Hepatocyte (in vitro differentiated cells): ENCODE results near the gene DNAJC21. TPM values are rescaled to one million over a fixed set of nuclear protein-coding genes. Genes with fewer than 3 reads are reported as not detected.
A peak's percentile ranks its signal among the peaks of the same experiment; 100 is the strongest.

ENCODE experiments used
- DNase-seq: peaks from one replicate; pipeline ENCODE4 v3.0.0-alpha.2; 2016; ENCODE audit warnings: low spot score
- H2AFZ ChIP-seq: fragments of 200-600 bp; sonication (generic); 2 replicates; pipeline ENCODE4 v1.6.0; 2016; ENCODE audit warnings: antibody characterized with exemption, mild to moderate bottlenecking
- H3K27ac ChIP-seq: fragments of 200-600 bp; sonication (generic); 2 replicates; pipeline ENCODE4 v1.5.1; 2016; ENCODE audit warnings: mild to moderate bottlenecking
- H3K27me3 ChIP-seq: fragments of 200-600 bp; sonication (generic); 2 replicates; pipeline ENCODE4 v1.6.1; 2016
- H3K36me3 ChIP-seq: fragments of 200-600 bp; sonication (generic); replicated peaks from 2 replicates; pipeline ENCODE4 v1.5.1; 2016; ENCODE audit warnings: low read depth; ENCODE audit not compliant: insufficient read depth
- H3K4me1 ChIP-seq: fragments of 200-600 bp; sonication (generic); 2 replicates; pipeline ENCODE4 v1.5.1; 2016; ENCODE audit warnings: mild to moderate bottlenecking, moderate library complexity; ENCODE audit not compliant: insufficient read depth
- H3K4me2 ChIP-seq: fragments of 200-600 bp; sonication (generic); 2 replicates; pipeline ENCODE4 v1.6.0; 2016
- H3K4me3 ChIP-seq: fragments of 200-600 bp; sonication (generic); 2 replicates; pipeline ENCODE4 v1.5.1; 2016; ENCODE audit warnings: mild to moderate bottlenecking
- H3K79me2 ChIP-seq: fragments of 200-600 bp; sonication (generic); 2 replicates; pipeline ENCODE4 v1.6.0; 2017; ENCODE audit warnings: mild to moderate bottlenecking
- H3K9me2 ChIP-seq: fragments of 200-600 bp; sonication (generic); replicated peaks from 2 replicates; pipeline ENCODE4 v1.6.0; 2017; ENCODE audit warnings: mild to moderate bottlenecking; ENCODE audit not compliant: insufficient read depth
- H3K9me3 ChIP-seq: fragments of 200-600 bp; sonication (generic); 2 replicates; pipeline ENCODE4 v1.5.1; 2016; ENCODE audit warnings: low read depth, mild to moderate bottlenecking
- H4K20me1 ChIP-seq: fragments of 200-600 bp; sonication (generic); 2 replicates; pipeline ENCODE4 v1.6.0; 2016; ENCODE audit warnings: mild to moderate bottlenecking; ENCODE audit not compliant: insufficient read depth, poor library complexity, severe bottlenecking
- EZH2 ChIP-seq: fragments of 200-600 bp; sonication (generic); IDR thresholded peaks from 2 replicates; pipeline ENCODE4 v1.6.1; 2016; ENCODE audit warnings: antibody characterized with exemption, mild to moderate bottlenecking, borderline replicate concordance
- EZH2phosphoT487 ChIP-seq: fragments of 200-600 bp; sonication (generic); IDR thresholded peaks from one replicate; pipeline ENCODE4 v1.6.1; 2018; ENCODE audit warnings: antibody characterized with exemption, mild to moderate bottlenecking, low read depth, moderate library complexity; ENCODE audit not compliant: unreplicated experiment, severe bottlenecking
- WGBS: methylation state at CpG from one replicate; pipeline ENCODE4 v1.1.6; 2016; ENCODE audit warnings: low lambda C conversion rate; ENCODE audit errors: missing lambda C conversion rate; 5-methylcytosine and 5-hydroxymethylcytosine counted together
- polyA plus RNA-seq: library from polyadenylated mRNA; unstranded; fragments of >200 nt; fragmentation: Nextera tagmentation; extraction: Ambion mirVana; gene quantifications from 2 replicates; pipeline ENCODE4 v1.2.1, GENCODE V29; 2016
- total RNA-seq: library from RNA; depleted of rRNA; stranded (reverse); fragments of >200 nt; gene quantifications from 2 replicates; pipeline ENCODE4 v1.2.3, GENCODE V29; 2014
- TF ChIP-seq, protein P1 (sequence below): fragments of 200-600 bp; sonication (generic); IDR thresholded peaks from 2 replicates; pipeline ENCODE4 v1.5.1; 2016; ENCODE audit warnings: antibody characterized with exemption, mild to moderate bottlenecking; ENCODE audit not compliant: poor library complexity

DNAJC21 gene
- total RNA-seq (37.3 and 39.5 TPM in 2 replicates), polyA plus RNA-seq (29.1 and 40.0 TPM in 2 replicates)

DNA sequence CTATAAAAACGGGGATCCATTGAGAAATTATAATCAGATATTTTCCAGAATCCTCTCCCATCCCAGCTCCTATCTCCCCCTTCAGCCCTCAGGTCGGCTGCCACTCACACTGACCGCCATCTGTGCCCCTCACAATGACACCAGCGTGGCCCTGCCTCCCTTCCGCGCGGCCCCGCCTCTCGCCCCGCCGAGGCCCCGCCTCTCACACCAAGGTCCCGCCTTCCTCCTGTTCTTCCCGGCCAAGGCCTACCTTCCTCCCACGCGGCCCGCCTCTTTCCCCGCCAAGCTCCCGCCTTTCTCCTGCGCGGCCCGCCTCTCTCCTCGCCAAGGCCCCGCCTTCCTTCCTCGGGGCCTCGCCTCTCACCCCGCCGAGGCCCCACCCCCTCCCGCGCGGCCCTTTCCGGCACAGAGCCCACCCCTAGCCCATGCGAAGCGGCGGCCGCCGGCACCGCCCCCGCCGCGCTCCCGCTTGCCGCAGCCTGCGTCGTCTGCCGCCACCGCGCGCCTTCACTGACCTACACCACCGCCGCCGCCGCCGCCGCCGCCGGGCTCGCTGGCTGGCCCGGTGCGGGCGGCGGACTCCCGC is at the start of gene DNAJC21:
Gene DNAJC21, plus strand, starts transcription at position 426 of the 586 bp plus-strand sequence. CDS start 261 bp downstream, outside the sequence.
- Histone ChIP-seq H4K20me1 (peaks cover 9% of the 10 kb centered on the region), H3K4me1 (peaks cover 13% of the 10 kb centered on the region), H3K4me3 (peak within 1 kb of the TSS; percentile 64), H3K27ac (peak within 1 kb of the TSS; percentile 99), H2AFZ (peak within 1 kb of the TSS; percentile 71), H3K4me2 (peak within 1 kb of the TSS; percentile 84), H3K36me3 (no peaks in the 10 kb centered on the region), H3K9me2 (no peaks in the 10 kb centered on the region), H3K9me3 (no peaks in the 10 kb centered on the region), H3K27me3 (no peaks in the 10 kb centered on the region), H3K79me2 (peaks cover 47% of the 10 kb centered on the region)
- DNase-seq: peak; percentile 99
- TF ChIP-seq EZH2phosphoT487 (no peak), EZH2 (no peak)
- TF ChIP-seq, protein P1, sequence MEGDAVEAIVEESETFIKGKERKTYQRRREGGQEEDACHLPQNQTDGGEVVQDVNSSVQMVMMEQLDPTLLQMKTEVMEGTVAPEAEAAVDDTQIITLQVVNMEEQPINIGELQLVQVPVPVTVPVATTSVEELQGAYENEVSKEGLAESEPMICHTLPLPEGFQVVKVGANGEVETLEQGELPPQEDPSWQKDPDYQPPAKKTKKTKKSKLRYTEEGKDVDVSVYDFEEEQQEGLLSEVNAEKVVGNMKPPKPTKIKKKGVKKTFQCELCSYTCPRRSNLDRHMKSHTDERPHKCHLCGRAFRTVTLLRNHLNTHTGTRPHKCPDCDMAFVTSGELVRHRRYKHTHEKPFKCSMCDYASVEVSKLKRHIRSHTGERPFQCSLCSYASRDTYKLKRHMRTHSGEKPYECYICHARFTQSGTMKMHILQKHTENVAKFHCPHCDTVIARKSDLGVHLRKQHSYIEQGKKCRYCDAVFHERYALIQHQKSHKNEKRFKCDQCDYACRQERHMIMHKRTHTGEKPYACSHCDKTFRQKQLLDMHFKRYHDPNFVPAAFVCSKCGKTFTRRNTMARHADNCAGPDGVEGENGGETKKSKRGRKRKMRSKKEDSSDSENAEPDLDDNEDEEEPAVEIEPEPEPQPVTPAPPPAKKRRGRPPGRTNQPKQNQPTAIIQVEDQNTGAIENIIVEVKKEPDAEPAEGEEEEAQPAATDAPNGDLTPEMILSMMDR: no peak
- WGBS: 5% methylated on average over 19 of the region's 63 CpGs

DNA sequence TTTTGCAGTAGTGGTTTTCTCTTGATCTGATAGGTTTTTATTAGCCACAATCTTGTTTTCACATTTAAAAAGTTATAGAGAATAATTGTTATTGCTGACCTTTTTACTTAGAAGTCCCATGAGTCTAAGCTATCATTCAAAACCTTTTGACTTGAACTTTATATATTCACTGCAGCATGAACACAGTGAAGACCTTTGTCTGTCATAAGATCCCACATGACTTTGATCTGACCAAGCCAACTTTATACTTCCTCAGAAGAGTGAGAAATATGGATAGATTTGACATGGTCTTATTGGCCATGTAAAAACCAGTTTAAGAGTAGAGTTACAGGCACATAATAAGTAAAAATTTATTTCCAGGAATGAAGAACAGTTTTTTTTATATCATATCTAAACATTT is 48.1 kb upstream of the DNAJC21 start:
- no peak for DNase-seq
- no peaks in the 10 kb centered on the region for H4K20me1 ChIP-seq
- no peak overlapping the region for H3K27ac ChIP-seq
- H3K4me2 ChIP-seq: no peak overlapping the region
- no peaks in the 10 kb centered on the region for H3K27me3 ChIP-seq
- H3K9me2 ChIP-seq: no peaks in the 10 kb centered on the region
- H3K4me3 ChIP-seq: no peak overlapping the region
- H2AFZ ChIP-seq: no peak overlapping the region
- no peak for TF ChIP-seq EZH2phosphoT487
- TF ChIP-seq EZH2: no peak
- TF ChIP-seq, protein P1: no peak
- H3K36me3 ChIP-seq: no peaks in the 10 kb centered on the region
- H3K79me2 ChIP-seq: no peaks in the 10 kb centered on the region
- no peaks in the 10 kb centered on the region for H3K9me3 ChIP-seq
- H3K4me1 ChIP-seq: no peaks in the 10 kb centered on the region

DNA sequence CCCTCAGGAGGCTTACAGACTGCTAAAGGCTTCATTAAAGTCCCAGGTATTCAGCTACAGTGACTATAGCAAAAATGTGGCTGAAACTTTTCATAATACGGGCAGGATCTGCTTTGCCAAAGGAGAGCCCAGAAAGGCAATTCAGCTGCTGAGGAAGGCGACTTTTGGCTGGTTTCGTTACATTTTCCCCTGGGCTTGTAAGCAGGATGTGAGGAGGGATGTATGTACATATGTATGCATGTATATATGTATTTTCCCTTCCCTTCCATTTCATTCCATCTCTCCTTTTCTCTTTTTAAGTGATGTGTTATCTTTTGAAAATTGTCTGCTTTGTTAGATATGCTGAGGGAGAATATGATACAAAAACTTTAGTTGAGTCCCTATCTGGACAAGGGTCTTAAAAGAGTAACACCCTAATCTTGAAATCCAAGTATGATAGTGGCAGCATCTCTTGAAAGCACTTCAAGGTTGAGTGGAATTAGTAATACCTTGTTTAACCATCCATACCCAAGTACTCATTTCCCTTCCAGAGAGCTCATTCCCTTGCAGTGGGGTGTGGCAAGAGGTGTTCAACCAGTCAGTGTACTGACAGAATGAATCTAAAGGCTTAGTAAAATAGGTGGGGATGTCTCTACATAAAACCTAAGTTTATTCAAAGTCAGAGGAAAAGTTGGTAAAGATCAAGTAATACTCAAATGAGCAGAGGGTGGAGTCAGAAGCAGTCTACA is 42.8 kb upstream of the DNAJC21 start:
- Histone ChIP-seq H3K4me1 (peaks cover 4% of the 10 kb centered on the region), H3K9me3 (no peaks in the 10 kb centered on the region), H3K27me3 (no peaks in the 10 kb centered on the region), H3K36me3 (no peaks in the 10 kb centered on the region), H2AFZ (no peak overlapping the region), H3K4me3 (no peak overlapping the region), H3K9me2 (no peaks in the 10 kb centered on the region), H3K27ac (no peak overlapping the region), H4K20me1 (no peaks in the 10 kb centered on the region), H3K79me2 (no peaks in the 10 kb centered on the region), H3K4me2 (no peak overlapping the region)
- WGBS: 94% methylated on average over 3 of the region's 3 CpGs
- TF ChIP-seq, protein P1: no peak
- TF ChIP-seq EZH2phosphoT487 (no peak), EZH2 (no peak)
- no peak for DNase-seq
